Measurements from ENCODE around the gene TMSB15C. TPM values are rescaled to one million over a fixed set of nuclear protein-coding genes. Genes with fewer than 3 reads are reported as not detected.

Gene TMSB15C
- total RNA-seq, 1 donor from 2014 or later = 7.8 TPM

- Histone ChIP-seq H3K9me3 (ENCODE audit: control insufficient read depth in 3 of 3, low read length in 3 of 3) (no peaks in the 10 kb centered on the region), H3K27me3 (ENCODE audit: control insufficient read depth in 3 of 3, insufficient read depth in 3 of 3, low read length in 3 of 3) (peaks cover 0 to 3% (median 0%) of the 10 kb centered on the region in 3 donors), H3K4me1 (ENCODE audit: control insufficient read depth in 3 of 3, insufficient read depth in 3 of 3, low read length in 3 of 3) (no peaks in the 10 kb centered on the region)
Measured at GRCh38 chrX:104047171-104047570, 28.9 kb downstream of the TMSB15C start.

GRCh38 chrX:104045642-104046041, 30.4 kb downstream of the TMSB15C start:
- H3K4me1 ChIP-seq (ENCODE audit: control insufficient read depth in 3 of 3, insufficient read depth in 3 of 3, low read length in 3 of 3) = no peaks in the 10 kb centered on the region
- no peak overlapping the region for H3K4me3 ChIP-seq (ENCODE audit: low read length in 3 of 3)
- no peak overlapping the region for H3K27ac ChIP-seq (ENCODE audit: low read depth, low read length)
- H3K27me3 ChIP-seq (ENCODE audit: control insufficient read depth in 3 of 3, insufficient read depth in 3 of 3, low read length in 3 of 3) = peaks cover 0 to 3% (median 0%) of the 10 kb centered on the region in 3 donors
- H3K36me3 ChIP-seq (ENCODE audit: control insufficient read depth in 3 of 3, insufficient read depth in 3 of 3, low read length in 3 of 3) = no peaks in the 10 kb centered on the region
- H3K9ac ChIP-seq (ENCODE audit: low read depth in 1 of 3, low read length in 3 of 3) = no peak overlapping the region
- no peaks in the 10 kb centered on the region for H3K9me3 ChIP-seq (ENCODE audit: control insufficient read depth in 3 of 3, low read length in 3 of 3)

More at GRCh38 chrX:104047171-104047570, 28.9 kb downstream of the TMSB15C start:
- Histone ChIP-seq H3K4me3 (ENCODE audit: low read length in 3 of 3) (no peak overlapping the region), H3K36me3 (ENCODE audit: control insufficient read depth in 3 of 3, insufficient read depth in 3 of 3, low read length in 3 of 3) (no peaks in the 10 kb centered on the region), H3K9ac (ENCODE audit: low read depth in 1 of 3, low read length in 3 of 3) (no peak overlapping the region), H3K27ac (ENCODE audit: low read depth, low read length) (no peak overlapping the region)

- Histone ChIP-seq H3K4me1 (ENCODE audit: control insufficient read depth in 3 of 3, insufficient read depth in 3 of 3, low read length in 3 of 3) (no peaks in the 10 kb centered on the region), H3K27ac (ENCODE audit: low read depth, low read length) (no peak overlapping the region), H3K27me3 (ENCODE audit: control insufficient read depth in 3 of 3, insufficient read depth in 3 of 3, low read length in 3 of 3) (peaks cover 0 to 11% (median 0%) of the 10 kb centered on the region in 3 donors), H3K9ac (ENCODE audit: low read depth in 1 of 3, low read length in 3 of 3) (no peak overlapping the region), H3K9me3 (ENCODE audit: control insufficient read depth in 3 of 3, low read length in 3 of 3) (peaks cover 0 to 2% (median 0%) of the 10 kb centered on the region in 3 donors), H3K36me3 (ENCODE audit: control insufficient read depth in 3 of 3, insufficient read depth in 3 of 3, low read length in 3 of 3) (no peaks in the 10 kb centered on the region), H3K4me3 (ENCODE audit: low read length in 3 of 3) (no peak overlapping the region)
Measured at GRCh38 chrX:104041003-104041402, 35.0 kb downstream of the TMSB15C start.

GRCh38 chrX:104039689-104040505, 36.1 kb downstream of the TMSB15C start, which contains the start of gene H2BW2:
Gene H2BW2 (plus strand): TSS chrX:104039956. CDS start chrX:104039995, 39 bp downstream.
- Histone ChIP-seq H3K4me3 (ENCODE audit: low read length in 3 of 3) (no peak within 1 kb of the TSS), H3K9ac (ENCODE audit: low read depth in 1 of 3, low read length in 3 of 3) (no peak within 1 kb of the TSS), H3K4me1 (ENCODE audit: control insufficient read depth in 3 of 3, insufficient read depth in 3 of 3, low read length in 3 of 3) (no peaks in the 10 kb centered on the region), H3K9me3 (ENCODE audit: control insufficient read depth in 3 of 3, low read length in 3 of 3) (peaks cover 0 to 2% (median 0%) of the 10 kb centered on the region in 3 donors), H3K27ac (ENCODE audit: low read depth, low read length) (no peak within 1 kb of the TSS), H3K27me3 (ENCODE audit: control insufficient read depth in 3 of 3, insufficient read depth in 3 of 3, low read length in 3 of 3) (peaks cover 0 to 11% (median 0%) of the 10 kb centered on the region in 3 donors), H3K36me3 (ENCODE audit: control insufficient read depth in 3 of 3, insufficient read depth in 3 of 3, low read length in 3 of 3) (no peaks in the 10 kb centered on the region)

Other genes starting within 250 kb of the TMSB15C start
- gene RAB9B, start 244.0 kb downstream of the TMSB15C start, total RNA-seq = 19.8 TPM
- gene TMSB15B, start 113.6 kb downstream of the TMSB15C start, total RNA-seq = 5.2 TPM
- not detected for gene H2BW1, start 62.5 kb downstream of the TMSB15C start, total RNA-seq
- gene H2BW2, start 36.3 kb downstream of the TMSB15C start, total RNA-seq = not detected
- 0.52 TPM for gene ZCCHC18, start 36.3 kb upstream of the TMSB15C start, total RNA-seq
- 10.4 TPM for gene SLC25A53, start 80.8 kb upstream of the TMSB15C start, total RNA-seq
- gene FAM199X, start 90.2 kb upstream of the TMSB15C start, total RNA-seq = 14.6 TPM
- gene ESX1, start 178.7 kb upstream of the TMSB15C start, total RNA-seq = not detected

All from skeletal muscle tissue (tissue), 4 donors.